ENCODE data around the gene DNAJB14.

The DNAJB14 gene

GRCh38 chr4:99947190-99947578 is 766 bp upstream of the DNAJB14 start:
- Histone ChIP-seq H3K9ac (ENCODE audit: low read depth, low read length, poor library complexity, severe bottlenecking) (peak overlapping the region; percentile 99), H3K36me3 (ENCODE audit: insufficient read depth, low read length) (peaks cover 20% of the 10 kb centered on the region), H3K4me2 (ENCODE audit: low read depth, low read length, poor library complexity, severe bottlenecking) (peak overlapping the region; percentile 95), H3K27me3 (ENCODE audit: insufficient read depth, low read length, poor library complexity, severe bottlenecking) (peaks cover 5% of the 10 kb centered on the region), H3K9me2 (replicated peaks; ENCODE audit: low read depth, low read length) (no peaks in the 10 kb centered on the region), H3K79me2 (ENCODE audit: insufficient read depth, low read length) (peaks cover 77% of the 10 kb centered on the region), H3K4me3 (ENCODE audit: low read length, poor library complexity, severe bottlenecking) (peak overlapping the region; percentile 96), H3F3A (ENCODE audit: low read depth) (peaks cover 21% of the 10 kb centered on the region), H3K4me1 (ENCODE audit: insufficient read depth, low read length, poor library complexity, severe bottlenecking) (peaks cover 61% of the 10 kb centered on the region), H4K20me1 (ENCODE audit: insufficient read depth, low read length, poor library complexity, severe bottlenecking) (peaks cover 56% of the 10 kb centered on the region), H2AFZ (ENCODE audit: low read length) (no peak overlapping the region), H3K9me3 (ENCODE audit: insufficient read depth, low read depth, low read length) (no peaks in the 10 kb centered on the region)
- TF ChIP-seq EZH2phosphoT487 (IDR thresholded peaks at IDR 0.05; ENCODE audit: borderline replicate concordance) (no peak), CTCF (conservative IDR thresholded peaks at IDR 0.05; ENCODE audit: low read length) (no peak)

GRCh38 chr4:99945718-99946355 is 581 bp downstream of the DNAJB14 start:
- H3K79me2 ChIP-seq (ENCODE audit: insufficient read depth, low read length), result peaks cover 82% of the 10 kb centered on the region
- H2AFZ ChIP-seq (ENCODE audit: low read length), result peak overlapping the region; percentile 66
- no peak for TF ChIP-seq CTCF (conservative IDR thresholded peaks at IDR 0.05; ENCODE audit: low read length)
- no peak for TF ChIP-seq EZH2phosphoT487 (IDR thresholded peaks at IDR 0.05; ENCODE audit: borderline replicate concordance)
- peaks cover 21% of the 10 kb centered on the region for H3F3A ChIP-seq (ENCODE audit: low read depth)
- peak overlapping the region; percentile 96 for H3K4me3 ChIP-seq (ENCODE audit: low read length, poor library complexity, severe bottlenecking)
- peaks cover 5% of the 10 kb centered on the region for H3K27me3 ChIP-seq (ENCODE audit: insufficient read depth, low read length, poor library complexity, severe bottlenecking)
- H3K4me2 ChIP-seq (ENCODE audit: low read depth, low read length, poor library complexity, severe bottlenecking), result peak overlapping the region; percentile 95
- H3K4me1 ChIP-seq (ENCODE audit: insufficient read depth, low read length, poor library complexity, severe bottlenecking), result peaks cover 58% of the 10 kb centered on the region
- peaks cover 67% of the 10 kb centered on the region for H4K20me1 ChIP-seq (ENCODE audit: insufficient read depth, low read length, poor library complexity, severe bottlenecking)
- no peaks in the 10 kb centered on the region for H3K9me3 ChIP-seq (ENCODE audit: insufficient read depth, low read depth, low read length)
- peak overlapping the region; percentile 94 for H3K9ac ChIP-seq (ENCODE audit: low read depth, low read length, poor library complexity, severe bottlenecking)
- H3K36me3 ChIP-seq (ENCODE audit: insufficient read depth, low read length), result peaks cover 20% of the 10 kb centered on the region
- no peaks in the 10 kb centered on the region for H3K9me2 ChIP-seq (replicated peaks; ENCODE audit: low read depth, low read length)

DNA sequence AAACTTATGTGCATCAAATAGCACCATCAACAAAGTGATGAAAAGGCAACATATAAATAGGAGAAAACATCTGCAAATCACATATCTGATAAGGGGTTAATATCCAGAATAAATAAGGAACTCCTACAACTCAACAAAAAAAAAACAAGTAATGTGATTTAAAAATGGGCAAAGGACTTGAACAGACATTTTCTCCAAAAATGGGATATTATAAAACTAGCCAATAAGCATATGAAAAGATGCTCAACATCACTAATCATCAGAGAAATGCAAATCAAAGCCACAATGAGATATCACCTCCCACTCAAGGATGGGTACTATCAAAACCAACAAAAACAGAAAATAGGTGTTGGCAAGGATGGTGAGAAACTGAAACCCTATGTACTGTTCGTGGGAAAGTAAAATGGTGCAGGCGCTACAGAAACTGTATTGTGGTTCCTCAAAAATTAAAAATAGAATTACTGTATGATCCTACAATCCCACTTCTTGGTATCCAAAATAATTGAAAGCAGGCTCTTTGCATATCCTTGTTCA is 2.4 kb downstream of the DNAJB14 start:
- peaks cover 56% of the 10 kb centered on the region for H3K4me1 ChIP-seq (ENCODE audit: insufficient read depth, low read length, poor library complexity, severe bottlenecking)
- H3K27me3 ChIP-seq (ENCODE audit: insufficient read depth, low read length, poor library complexity, severe bottlenecking), result no peaks in the 10 kb centered on the region
- peaks cover 14% of the 10 kb centered on the region for H3F3A ChIP-seq (ENCODE audit: low read depth)
- peaks cover 74% of the 10 kb centered on the region for H3K79me2 ChIP-seq (ENCODE audit: insufficient read depth, low read length)
- peaks cover 67% of the 10 kb centered on the region for H4K20me1 ChIP-seq (ENCODE audit: insufficient read depth, low read length, poor library complexity, severe bottlenecking)
- H3K36me3 ChIP-seq (ENCODE audit: insufficient read depth, low read length), result peaks cover 20% of the 10 kb centered on the region
- no peaks in the 10 kb centered on the region for H3K9me3 ChIP-seq (ENCODE audit: insufficient read depth, low read depth, low read length)
- H3K4me3 ChIP-seq (ENCODE audit: low read length, poor library complexity, severe bottlenecking), result peak overlapping the region; percentile 96
- H3K9ac ChIP-seq (ENCODE audit: low read depth, low read length, poor library complexity, severe bottlenecking), result no peak overlapping the region
- TF ChIP-seq CTCF (conservative IDR thresholded peaks at IDR 0.05; ENCODE audit: low read length) (no peak), EZH2phosphoT487 (IDR thresholded peaks at IDR 0.05; ENCODE audit: borderline replicate concordance) (no peak)
- H3K9me2 ChIP-seq (replicated peaks; ENCODE audit: low read depth, low read length), result no peaks in the 10 kb centered on the region
- no peak overlapping the region for H2AFZ ChIP-seq (ENCODE audit: low read length)
- peak overlapping the region; percentile 95 for H3K4me2 ChIP-seq (ENCODE audit: low read depth, low read length, poor library complexity, severe bottlenecking)

All from Loucy (cell line).